Measurements from ENCODE around the gene CDKL1.
"Not testable (repeated sequence)": the region's sequence is repeated elsewhere in the genome, so short reads cannot be mapped to it uniquely, and the experiment has no call there.

The CDKL1 gene

GRCh38 chr14:50360093-50360492 is 36.6 kb downstream of the CDKL1 start:
- Histone ChIP-seq H3K4me3 (ENCODE audit: low read length) (no peak overlapping the region), H2BK15ac (replicated peaks; ENCODE audit: low read depth) (no peak overlapping the region), H3K18ac (ENCODE audit: low read length) (no peak overlapping the region), H3K79me2 (ENCODE audit: control insufficient read depth, insufficient read depth, low read length) (no peaks in the 10 kb centered on the region), H3K56ac (ENCODE audit: low read length) (no peak overlapping the region), H3K4me1 (ENCODE audit: control insufficient read depth, low read depth, low read length) (no peaks in the 10 kb centered on the region), H4K5ac (ENCODE audit: low read length) (no peak overlapping the region), H3K4ac (ENCODE audit: low read depth, low read length) (no peak overlapping the region), H3K27me3 (ENCODE audit: insufficient read depth, low read length, poor library complexity) (no peaks in the 10 kb centered on the region), H3K27ac (ENCODE audit: low read depth, low read length) (no peak overlapping the region), H3K9ac (ENCODE audit: low read length) (no peak overlapping the region), H2AK5ac (ENCODE audit: low read length) (no peak overlapping the region), H2BK5ac (ENCODE audit: low read length) (no peak overlapping the region), H4K8ac (ENCODE audit: low read depth, low read length) (no peak overlapping the region), H3K23ac (ENCODE audit: low read length) (no peak overlapping the region), H3K36me3 (ENCODE audit: control insufficient read depth, insufficient read depth, low read length) (no peaks in the 10 kb centered on the region), H3K79me1 (ENCODE audit: low read length) (no peaks in the 10 kb centered on the region), H3K4me2 (ENCODE audit: low read length) (no peak overlapping the region), H2BK120ac (ENCODE audit: low read depth, low read length) (no peak overlapping the region)
- DNase-seq, result no peak
- no CpG with 5 or more reads among the region's 3 CpGs for WGBS (ENCODE audit: extremely low coverage, insufficient coverage, low lambda C conversion rate)

GRCh38 chr14:50359631-50360030 is 37.0 kb downstream of the CDKL1 start:
- H3K79me2 ChIP-seq (ENCODE audit: control insufficient read depth, insufficient read depth, low read length), result no peaks in the 10 kb centered on the region
- H2BK15ac ChIP-seq (replicated peaks; ENCODE audit: low read depth), result no peak overlapping the region
- no peaks in the 10 kb centered on the region for H3K36me3 ChIP-seq (ENCODE audit: control insufficient read depth, insufficient read depth, low read length)
- H3K4me2 ChIP-seq (ENCODE audit: low read length), result no peak overlapping the region
- H3K18ac ChIP-seq (ENCODE audit: low read length), result no peak overlapping the region
- H3K27me3 ChIP-seq (ENCODE audit: insufficient read depth, low read length, poor library complexity), result no peaks in the 10 kb centered on the region
- no peak overlapping the region for H2BK5ac ChIP-seq (ENCODE audit: low read length)
- no peak overlapping the region for H3K4ac ChIP-seq (ENCODE audit: low read depth, low read length)
- H3K4me1 ChIP-seq (ENCODE audit: control insufficient read depth, low read depth, low read length), result no peaks in the 10 kb centered on the region
- H3K23ac ChIP-seq (ENCODE audit: low read length), result no peak overlapping the region
- H4K5ac ChIP-seq (ENCODE audit: low read length), result no peak overlapping the region
- H3K9ac ChIP-seq (ENCODE audit: low read length), result no peak overlapping the region
- no peak overlapping the region for H4K8ac ChIP-seq (ENCODE audit: low read depth, low read length)
- no peak for DNase-seq
- no CpG with 5 or more reads among the region's 5 CpGs for WGBS (ENCODE audit: extremely low coverage, insufficient coverage, low lambda C conversion rate)
- no peaks in the 10 kb centered on the region for H3K79me1 ChIP-seq (ENCODE audit: low read length)
- H2BK120ac ChIP-seq (ENCODE audit: low read depth, low read length), result no peak overlapping the region
- no peak overlapping the region for H3K4me3 ChIP-seq (ENCODE audit: low read length)
- H3K27ac ChIP-seq (ENCODE audit: low read depth, low read length), result no peak overlapping the region
- H2AK5ac ChIP-seq (ENCODE audit: low read length), result no peak overlapping the region
- no peak overlapping the region for H3K56ac ChIP-seq (ENCODE audit: low read length)

- no peak overlapping the region for H3K18ac ChIP-seq (ENCODE audit: low read length)
- no peak for DNase-seq
- whole genome bisulfite sequencing (ENCODE audit: extremely low coverage, insufficient coverage, low lambda C conversion rate), result no CpG with 5 or more reads among the region's 4 CpGs
- no peak overlapping the region for H2AK5ac ChIP-seq (ENCODE audit: low read length)
- H3K4me3 ChIP-seq (ENCODE audit: low read length), result no peak overlapping the region
- no peak overlapping the region for H2BK15ac ChIP-seq (replicated peaks; ENCODE audit: low read depth)
- H3K79me2 ChIP-seq (ENCODE audit: control insufficient read depth, insufficient read depth, low read length), result no peaks in the 10 kb centered on the region
- no peaks in the 10 kb centered on the region for H3K36me3 ChIP-seq (ENCODE audit: control insufficient read depth, insufficient read depth, low read length)
- H2BK120ac ChIP-seq (ENCODE audit: low read depth, low read length), result no peak overlapping the region
- no peak overlapping the region for H3K4me2 ChIP-seq (ENCODE audit: low read length)
- no peak overlapping the region for H3K23ac ChIP-seq (ENCODE audit: low read length)
- H3K4me1 ChIP-seq (ENCODE audit: control insufficient read depth, low read depth, low read length), result no peaks in the 10 kb centered on the region
- H4K8ac ChIP-seq (ENCODE audit: low read depth, low read length), result no peak overlapping the region
- H3K27ac ChIP-seq (ENCODE audit: low read depth, low read length), result no peak overlapping the region
- H3K9ac ChIP-seq (ENCODE audit: low read length), result no peak overlapping the region
- H3K27me3 ChIP-seq (ENCODE audit: insufficient read depth, low read length, poor library complexity), result no peaks in the 10 kb centered on the region
- H4K5ac ChIP-seq (ENCODE audit: low read length), result no peak overlapping the region
- H3K4ac ChIP-seq (ENCODE audit: low read depth, low read length), result no peak overlapping the region
- no peaks in the 10 kb centered on the region for H3K79me1 ChIP-seq (ENCODE audit: low read length)
- H3K56ac ChIP-seq (ENCODE audit: low read length), result no peak overlapping the region
- H2BK5ac ChIP-seq (ENCODE audit: low read length), result no peak overlapping the region
These were observed 38.8 kb downstream of the CDKL1 start for GRCh38 chr14:50357753-50358395.

- Histone ChIP-seq H3K36me3 (ENCODE audit: control insufficient read depth, insufficient read depth, low read length) (no peaks in the 10 kb centered on the region), H2BK120ac (ENCODE audit: low read depth, low read length) (no peak overlapping the region), H3K4me2 (ENCODE audit: low read length) (no peak overlapping the region), H3K23ac (ENCODE audit: low read length) (no peak overlapping the region), H3K4ac (ENCODE audit: low read depth, low read length) (no peak overlapping the region), H3K18ac (ENCODE audit: low read length) (no peak overlapping the region), H3K79me2 (ENCODE audit: control insufficient read depth, insufficient read depth, low read length) (no peaks in the 10 kb centered on the region), H4K8ac (ENCODE audit: low read depth, low read length) (no peak overlapping the region), H3K4me1 (ENCODE audit: control insufficient read depth, low read depth, low read length) (no peaks in the 10 kb centered on the region), H3K27me3 (ENCODE audit: insufficient read depth, low read length, poor library complexity) (no peaks in the 10 kb centered on the region), H3K27ac (ENCODE audit: low read depth, low read length) (no peak overlapping the region), H3K79me1 (ENCODE audit: low read length) (no peaks in the 10 kb centered on the region), H3K56ac (ENCODE audit: low read length) (no peak overlapping the region), H2BK15ac (replicated peaks; ENCODE audit: low read depth) (no peak overlapping the region), H2BK5ac (ENCODE audit: low read length) (no peak overlapping the region), H4K5ac (ENCODE audit: low read length) (no peak overlapping the region), H3K9ac (ENCODE audit: low read length) (no peak overlapping the region), H3K4me3 (ENCODE audit: low read length) (no peak overlapping the region), H2AK5ac (ENCODE audit: low read length) (no peak overlapping the region)
- WGBS (ENCODE audit: extremely low coverage, insufficient coverage, low lambda C conversion rate), result no CpG with 5 or more reads among the region's 6 CpGs
- no peak for DNase-seq
These were observed 39.6 kb downstream of the CDKL1 start for GRCh38 chr14:50357124-50357523.

- not testable (repeated sequence) for H3K4me2 ChIP-seq (ENCODE audit: low read length); H3K9ac ChIP-seq (ENCODE audit: low read length); H3K23ac ChIP-seq (ENCODE audit: low read length); H3K27ac ChIP-seq (ENCODE audit: low read depth, low read length); H3K36me3 ChIP-seq (ENCODE audit: control insufficient read depth, insufficient read depth, low read length); H4K8ac ChIP-seq (ENCODE audit: low read depth, low read length); H3K79me1 ChIP-seq (ENCODE audit: low read length); H3K18ac ChIP-seq (ENCODE audit: low read length); H2BK5ac ChIP-seq (ENCODE audit: low read length); H3K79me2 ChIP-seq (ENCODE audit: control insufficient read depth, insufficient read depth, low read length); H3K4ac ChIP-seq (ENCODE audit: low read depth, low read length); H2BK120ac ChIP-seq (ENCODE audit: low read depth, low read length); H2BK15ac ChIP-seq (replicated peaks; ENCODE audit: low read depth); H2AK5ac ChIP-seq (ENCODE audit: low read length); H3K4me1 ChIP-seq (ENCODE audit: control insufficient read depth, low read depth, low read length); DNase-seq; H3K27me3 ChIP-seq (ENCODE audit: insufficient read depth, low read length, poor library complexity); H3K4me3 ChIP-seq (ENCODE audit: low read length); H4K5ac ChIP-seq (ENCODE audit: low read length); H3K56ac ChIP-seq (ENCODE audit: low read length)
- WGBS (ENCODE audit: extremely low coverage, insufficient coverage, low lambda C conversion rate), result no CpG with 5 or more reads among the region's 3 CpGs
These were observed 40.4 kb downstream of the CDKL1 start for GRCh38 chr14:50356283-50356682.

- H3K27me3 ChIP-seq (ENCODE audit: insufficient read depth, low read length, poor library complexity), result no peaks in the 10 kb centered on the region
These were observed 41.0 kb downstream of the CDKL1 start for GRCh38 chr14:50355692-50356091.

More at GRCh38 chr14:50355692-50356091, 41.0 kb downstream of the CDKL1 start:
- H3K27ac ChIP-seq (ENCODE audit: low read depth, low read length), result no peak overlapping the region
- H3K4me3 ChIP-seq (ENCODE audit: low read length), result no peak overlapping the region
- no peak overlapping the region for H4K8ac ChIP-seq (ENCODE audit: low read depth, low read length)
- H3K23ac ChIP-seq (ENCODE audit: low read length), result no peak overlapping the region
- no peak overlapping the region for H3K18ac ChIP-seq (ENCODE audit: low read length)
- no peaks in the 10 kb centered on the region for H3K36me3 ChIP-seq (ENCODE audit: control insufficient read depth, insufficient read depth, low read length)
- H2BK15ac ChIP-seq (replicated peaks; ENCODE audit: low read depth), result no peak overlapping the region
- H3K79me2 ChIP-seq (ENCODE audit: control insufficient read depth, insufficient read depth, low read length), result no peaks in the 10 kb centered on the region
- no peak overlapping the region for H3K4me2 ChIP-seq (ENCODE audit: low read length)
- H3K4me1 ChIP-seq (ENCODE audit: control insufficient read depth, low read depth, low read length), result no peaks in the 10 kb centered on the region
- WGBS (ENCODE audit: extremely low coverage, insufficient coverage, low lambda C conversion rate), result no CpG with 5 or more reads among the region's 1 CpG
- no peak for DNase-seq
- H3K9ac ChIP-seq (ENCODE audit: low read length), result no peak overlapping the region
- H3K4ac ChIP-seq (ENCODE audit: low read depth, low read length), result no peak overlapping the region
- no peak overlapping the region for H2BK5ac ChIP-seq (ENCODE audit: low read length)
- no peak overlapping the region for H4K5ac ChIP-seq (ENCODE audit: low read length)
- no peak overlapping the region for H3K56ac ChIP-seq (ENCODE audit: low read length)
- no peak overlapping the region for H2AK5ac ChIP-seq (ENCODE audit: low read length)
- H2BK120ac ChIP-seq (ENCODE audit: low read depth, low read length), result no peak overlapping the region
- no peaks in the 10 kb centered on the region for H3K79me1 ChIP-seq (ENCODE audit: low read length)
